Measurements from ENCODE around the gene TMEM106B. TPM values are rescaled to one million over a fixed set of nuclear protein-coding genes. Genes with fewer than 3 reads are reported as not detected.

The TMEM106B gene
- total and polyA plus RNA-seq, 2 donors from 2014 or later, result 21.1 to 50.2 TPM

Other genes with a start within 250 kb of the TMEM106B start
- 1.5 TPM for gene VWDE, start 192.6 kb downstream of the TMEM106B start, total RNA-seq
- gene VWDE, start 192.6 kb downstream of the TMEM106B start, polyA plus RNA-seq (ENCODE audit: insufficient read depth, low read depth, low replicate concordance), result 0.69 TPM

All from kidney (tissue), 2 donors.